H1 (cell line): ENCODE measurements around the gene ENAH. TPM values are rescaled to one million over a fixed set of nuclear protein-coding genes. Genes with fewer than 3 reads are reported as not detected.
A peak's percentile ranks its signal among the peaks of the same experiment; 100 is the strongest.

Experiments used
- CREB1 ChIP-seq: IDR thresholded peaks from 2 replicates; pipeline ENCODE4 v1.6.1; 2012; ENCODE audit warnings: inconsistent platforms
- SIN3A ChIP-seq, 2 experiments: IDR thresholded peaks in 1 of 2; conservative IDR thresholded peaks in 1 of 2; 2 replicates each; pipeline ENCODE4 v1.6.1; 2011 to 2012; ENCODE audit warnings: low read length in 2 of 2, improper control_type of control experiment in 1 of 2, low read depth in 1 of 2, mild to moderate bottlenecking in 1 of 2
- SIRT6 ChIP-seq: IDR thresholded peaks from one replicate; pipeline ENCODE4 v1.7.1; 2012; ENCODE audit warnings: low read length, inconsistent platforms
- SUZ12 ChIP-seq: fragments of 200-600 bp; sonication (generic); IDR thresholded peaks from 2 replicates; pipeline ENCODE4 v1.6.1; 2012; ENCODE audit warnings: mild to moderate bottlenecking, inconsistent platforms, low read length, moderate library complexity, mixed read lengths
- TEAD4 ChIP-seq: IDR thresholded peaks from 2 replicates; pipeline ENCODE4 v1.6.1; 2012; ENCODE audit warnings: low read depth, low read length, inconsistent platforms, mixed read lengths
- polyA plus RNA-seq, 7 experiments: library from polyadenylated mRNA; depleted of rRNA in 3 of 7; stranded (reverse) in 5 of 7; unstranded in 2 of 7; fragments of >200 nt in 5 of 7; fragments of 200-250 nt in 2 of 7; gene quantifications; 1 replicate in 5 of 7; 2 replicates in 1 of 7; 4 replicates in 1 of 7; pipeline versions ENCODE4 v1.2.1 to v1.2.3, GENCODE V29; 2011 to 2013; ENCODE audit warnings: missing spikeins in 2 of 7, mixed read lengths in 2 of 7
- total RNA-seq: library from RNA; stranded (reverse); fragmentation: NEBNext Ultra II Directional; extraction: Animal tissue kit (Norgen Biotek cat#: 25700); gene quantifications from 2 replicates; pipeline ENCODE4 v1.2.1, GENCODE V29; 2021
- TF ChIP-seq, protein P1 (sequence below), 3 experiments: IDR thresholded peaks; 1 replicate in 2 of 3; 2 replicates in 1 of 3; pipeline versions ENCODE4 v1.5.1 to v1.6.1; 2011; ENCODE audit warnings: low read length in 3 of 3, mild to moderate bottlenecking in 3 of 3, inconsistent platforms in 2 of 3, low read depth in 1 of 3, moderate library complexity in 1 of 3; ENCODE audit not compliant: insufficient read depth in 1 of 3; ENCODE audit errors: control extremely low read depth in 1 of 3

Gene ENAH
- total and polyA plus RNA-seq, 2 of the 8 experiments (the other 6 are each of a cell fraction or from before 2014, with no cell fraction given) = 39.1 to 335 TPM

DNA sequence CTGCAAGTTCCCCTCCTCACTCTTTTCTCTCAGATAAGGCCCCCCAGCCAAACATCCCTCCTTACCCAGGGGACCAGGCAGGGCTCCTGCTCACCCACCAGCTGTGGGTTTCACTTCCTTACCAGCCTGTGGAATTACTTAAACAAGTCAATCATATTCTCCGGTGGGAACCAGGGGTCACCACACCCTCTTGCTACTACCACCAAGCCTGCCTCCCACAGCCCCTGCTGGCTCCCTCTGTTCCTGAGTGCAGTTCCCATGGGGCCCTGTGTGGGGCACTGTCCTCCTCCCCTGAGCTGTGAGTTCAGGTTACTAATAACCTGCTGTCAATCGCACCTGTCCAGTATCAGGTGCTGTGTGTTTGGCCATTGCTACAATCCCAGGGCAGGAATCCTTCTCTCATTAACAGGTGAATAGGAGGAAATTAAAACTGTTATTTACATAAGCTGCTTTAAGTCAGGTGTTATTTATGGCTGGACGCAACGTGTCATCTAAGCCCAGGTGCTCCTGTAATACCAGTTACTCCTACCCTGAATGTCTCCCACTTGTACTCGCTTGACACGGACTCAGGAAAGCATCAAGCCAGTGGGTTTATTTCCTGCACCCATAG, 172.0 kb downstream of the ENAH start (continued):
- peak in 1 of 2 experiments; percentile 71; a peak in 1 of 4 replicates for TF ChIP-seq SIN3A (conservative IDR thresholded peaks at IDR 0.05 in 1 of 2, IDR thresholded peaks at IDR 0.05 in 1 of 2; ENCODE audit: low read depth in 1 of 2, low read length in 2 of 2)
- no peak for TF ChIP-seq SUZ12
- TF ChIP-seq CREB1 = no peak
- TF ChIP-seq, protein P1, sequence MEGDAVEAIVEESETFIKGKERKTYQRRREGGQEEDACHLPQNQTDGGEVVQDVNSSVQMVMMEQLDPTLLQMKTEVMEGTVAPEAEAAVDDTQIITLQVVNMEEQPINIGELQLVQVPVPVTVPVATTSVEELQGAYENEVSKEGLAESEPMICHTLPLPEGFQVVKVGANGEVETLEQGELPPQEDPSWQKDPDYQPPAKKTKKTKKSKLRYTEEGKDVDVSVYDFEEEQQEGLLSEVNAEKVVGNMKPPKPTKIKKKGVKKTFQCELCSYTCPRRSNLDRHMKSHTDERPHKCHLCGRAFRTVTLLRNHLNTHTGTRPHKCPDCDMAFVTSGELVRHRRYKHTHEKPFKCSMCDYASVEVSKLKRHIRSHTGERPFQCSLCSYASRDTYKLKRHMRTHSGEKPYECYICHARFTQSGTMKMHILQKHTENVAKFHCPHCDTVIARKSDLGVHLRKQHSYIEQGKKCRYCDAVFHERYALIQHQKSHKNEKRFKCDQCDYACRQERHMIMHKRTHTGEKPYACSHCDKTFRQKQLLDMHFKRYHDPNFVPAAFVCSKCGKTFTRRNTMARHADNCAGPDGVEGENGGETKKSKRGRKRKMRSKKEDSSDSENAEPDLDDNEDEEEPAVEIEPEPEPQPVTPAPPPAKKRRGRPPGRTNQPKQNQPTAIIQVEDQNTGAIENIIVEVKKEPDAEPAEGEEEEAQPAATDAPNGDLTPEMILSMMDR (IDR thresholded peaks at IDR 0.05; ENCODE audit: control extremely low read depth in 1 of 3, insufficient read depth in 1 of 3, low read depth in 1 of 3, low read length in 3 of 3) = peak; percentile 91 to 98 (median 97)
- no peak for TF ChIP-seq SIRT6
- TF ChIP-seq TEAD4 = no peak
